Measurements from ENCODE around the gene G0S2.

GRCh38 chr1:209652873-209653401 lies 22.3 kb upstream of the G0S2 start:
- TF ChIP-seq KDM1A (IDR thresholded peaks at IDR 0.05; ENCODE audit: low read depth) = no peak
- TF ChIP-seq REST (IDR thresholded peaks at IDR 0.05) = peak; percentile 81
- TF ChIP-seq, protein P1, sequence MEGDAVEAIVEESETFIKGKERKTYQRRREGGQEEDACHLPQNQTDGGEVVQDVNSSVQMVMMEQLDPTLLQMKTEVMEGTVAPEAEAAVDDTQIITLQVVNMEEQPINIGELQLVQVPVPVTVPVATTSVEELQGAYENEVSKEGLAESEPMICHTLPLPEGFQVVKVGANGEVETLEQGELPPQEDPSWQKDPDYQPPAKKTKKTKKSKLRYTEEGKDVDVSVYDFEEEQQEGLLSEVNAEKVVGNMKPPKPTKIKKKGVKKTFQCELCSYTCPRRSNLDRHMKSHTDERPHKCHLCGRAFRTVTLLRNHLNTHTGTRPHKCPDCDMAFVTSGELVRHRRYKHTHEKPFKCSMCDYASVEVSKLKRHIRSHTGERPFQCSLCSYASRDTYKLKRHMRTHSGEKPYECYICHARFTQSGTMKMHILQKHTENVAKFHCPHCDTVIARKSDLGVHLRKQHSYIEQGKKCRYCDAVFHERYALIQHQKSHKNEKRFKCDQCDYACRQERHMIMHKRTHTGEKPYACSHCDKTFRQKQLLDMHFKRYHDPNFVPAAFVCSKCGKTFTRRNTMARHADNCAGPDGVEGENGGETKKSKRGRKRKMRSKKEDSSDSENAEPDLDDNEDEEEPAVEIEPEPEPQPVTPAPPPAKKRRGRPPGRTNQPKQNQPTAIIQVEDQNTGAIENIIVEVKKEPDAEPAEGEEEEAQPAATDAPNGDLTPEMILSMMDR (IDR thresholded peaks at IDR 0.05) = no peak
- TF ChIP-seq MAX (IDR thresholded peaks at IDR 0.05) = no peak
- TF ChIP-seq EP300 (IDR thresholded peaks at IDR 0.05) = no peak

Measured in A549 (cell line).